ENCODE data around the gene RALGPS2.

The RALGPS2 gene

DNA sequence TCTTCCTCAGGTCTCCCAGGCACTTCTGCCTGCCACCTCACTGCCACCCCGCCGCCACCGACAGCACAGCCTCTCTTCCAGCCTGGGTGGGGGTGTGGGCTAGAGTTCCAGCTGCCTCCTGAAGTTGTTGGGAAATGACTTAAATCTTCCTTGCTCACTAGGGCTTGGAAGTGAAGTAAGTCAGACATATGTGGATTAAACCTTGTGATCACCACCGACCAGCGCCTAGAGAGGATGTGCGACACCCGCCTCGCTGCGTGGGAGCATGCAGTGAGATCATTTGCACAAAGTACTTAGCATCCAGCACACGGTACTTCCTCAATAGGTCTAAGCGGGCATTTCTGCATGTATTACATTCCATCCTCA lies 229.3 kb downstream of the RALGPS2 start:
- no peak for DNase-seq (ENCODE audit: low read depth)
- no peak overlapping the region for H3K4me3 ChIP-seq (ENCODE audit: low read depth, low read length)
- no peak for TF ChIP-seq CTCF (IDR thresholded peaks at IDR 0.05; ENCODE audit: insufficient read depth, low read depth, low read length, missing control alignments)

- no peak overlapping the region for H3K4me3 ChIP-seq (ENCODE audit: low read depth, low read length)
- no peak for TF ChIP-seq CTCF (IDR thresholded peaks at IDR 0.05; ENCODE audit: insufficient read depth, low read depth, low read length, missing control alignments)
- no peak for DNase-seq (ENCODE audit: low read depth)
Measured at GRCh38 chr1:178954937-178955336, 229.9 kb downstream of the RALGPS2 start.

GRCh38 chr1:178955391-178955954 lies 230.4 kb downstream of the RALGPS2 start:
- no peak for TF ChIP-seq CTCF (IDR thresholded peaks at IDR 0.05; ENCODE audit: insufficient read depth, low read depth, low read length, missing control alignments)
- no peak for DNase-seq (ENCODE audit: low read depth)
- no peak overlapping the region for H3K4me3 ChIP-seq (ENCODE audit: low read depth, low read length)

GRCh38 chr1:178958491-178958890 lies 233.4 kb downstream of the RALGPS2 start:
- no peak for DNase-seq (ENCODE audit: low read depth)
- H3K4me3 ChIP-seq (ENCODE audit: low read depth, low read length) = no peak overlapping the region
- no peak for TF ChIP-seq CTCF (IDR thresholded peaks at IDR 0.05; ENCODE audit: insufficient read depth, low read depth, low read length, missing control alignments)

DNA sequence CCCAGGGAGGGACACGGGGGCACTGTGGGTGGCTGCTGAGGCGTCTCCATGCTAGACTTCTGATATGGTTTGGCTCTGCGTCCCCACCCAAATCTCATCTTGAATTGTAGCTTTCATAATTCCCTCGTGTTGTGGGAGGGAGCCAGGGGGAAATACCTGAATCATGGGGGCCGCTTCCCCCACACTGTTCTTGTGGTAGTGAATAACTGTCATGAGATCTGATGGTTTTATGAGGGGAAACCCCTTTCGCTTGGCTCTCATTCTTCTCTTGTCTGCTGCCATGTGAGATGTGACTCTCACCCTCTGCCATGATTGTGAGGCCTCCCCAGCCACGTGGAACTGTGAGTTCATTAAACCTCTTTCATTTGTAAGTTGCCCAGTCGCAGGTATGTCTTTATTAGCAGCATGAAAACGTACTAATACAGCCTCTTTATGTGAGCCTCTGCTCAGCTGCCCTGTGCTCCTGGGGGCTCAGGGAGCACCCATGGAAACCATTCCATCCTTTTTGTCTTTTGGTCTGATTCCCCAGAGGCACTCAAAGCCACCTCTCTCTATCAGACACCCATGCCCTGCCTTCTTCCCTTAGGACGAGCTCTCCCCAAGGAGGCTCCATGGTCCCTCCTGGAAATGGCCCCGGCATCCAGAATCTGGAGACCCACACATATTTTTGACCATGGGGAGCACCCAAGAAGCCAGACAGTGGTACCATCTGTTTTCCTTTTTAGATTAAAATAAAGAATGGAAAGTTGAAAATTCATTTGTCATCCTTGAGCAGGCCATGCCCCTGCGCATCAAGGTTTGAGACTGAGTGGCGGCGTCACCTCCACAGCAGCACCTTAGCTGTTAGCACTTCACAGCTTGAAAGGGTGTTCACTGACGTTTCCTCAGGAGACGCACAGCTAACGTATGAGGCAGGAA lies 234.8 kb downstream of the RALGPS2 start:
- DNase-seq (ENCODE audit: low read depth) = no peak
- no peak overlapping the region for H3K4me3 ChIP-seq (ENCODE audit: low read depth, low read length)
- no peak for TF ChIP-seq CTCF (IDR thresholded peaks at IDR 0.05; ENCODE audit: insufficient read depth, low read depth, low read length, missing control alignments)

DNA sequence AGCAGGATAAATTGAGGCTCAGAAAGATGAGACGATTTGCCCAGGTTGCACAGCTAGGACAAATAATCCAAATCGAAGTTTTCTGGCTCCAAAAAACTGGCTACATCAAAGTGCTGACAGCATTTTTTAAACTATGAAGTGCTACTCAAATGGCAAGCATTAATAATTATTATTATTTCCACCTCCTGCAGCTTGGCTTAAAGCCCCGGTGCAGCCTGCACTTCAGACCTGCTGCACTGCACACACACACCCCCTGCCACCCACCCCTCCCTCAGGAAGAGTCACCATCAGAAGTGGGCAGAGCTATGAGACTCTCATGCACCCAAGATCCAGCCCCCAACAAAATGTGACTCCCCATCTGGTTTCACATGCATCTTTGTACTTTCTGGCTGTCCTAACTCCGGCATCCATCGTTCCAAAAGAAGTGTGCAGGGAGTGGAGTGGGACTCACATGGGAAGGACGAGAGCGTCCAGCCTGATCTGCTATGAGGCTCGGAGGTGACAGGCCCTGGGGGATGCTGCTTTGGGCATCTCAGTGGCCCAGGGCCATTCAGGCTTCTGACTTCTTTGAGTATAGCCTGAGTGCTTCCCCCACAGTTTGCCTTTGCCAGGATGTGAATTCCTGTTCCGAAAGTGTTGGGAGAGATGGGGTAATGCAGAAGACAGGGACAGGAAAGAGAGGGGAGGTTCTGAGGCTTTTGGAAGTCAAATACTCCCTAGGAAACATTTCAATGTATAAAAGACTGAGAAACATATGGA lies 235.6 kb downstream of the RALGPS2 start:
- no peak for TF ChIP-seq CTCF (IDR thresholded peaks at IDR 0.05; ENCODE audit: insufficient read depth, low read depth, low read length, missing control alignments)
- no peak overlapping the region for H3K4me3 ChIP-seq (ENCODE audit: low read depth, low read length)
- DNase-seq (ENCODE audit: low read depth) = no peak
